NCI-H446 (cell line): ENCODE results near the gene MUC5B.
"Not testable (repeated sequence)": the region's sequence is repeated elsewhere in the genome, so short reads cannot be mapped to it uniquely, and the experiment has no call there.

Experiments used
- DNase-seq, 2 experiments: peaks; one replicate each; lab custom pipeline; 2025; lab: John Stamatoyannopoulos, UW

MUC5B gene

DNA sequence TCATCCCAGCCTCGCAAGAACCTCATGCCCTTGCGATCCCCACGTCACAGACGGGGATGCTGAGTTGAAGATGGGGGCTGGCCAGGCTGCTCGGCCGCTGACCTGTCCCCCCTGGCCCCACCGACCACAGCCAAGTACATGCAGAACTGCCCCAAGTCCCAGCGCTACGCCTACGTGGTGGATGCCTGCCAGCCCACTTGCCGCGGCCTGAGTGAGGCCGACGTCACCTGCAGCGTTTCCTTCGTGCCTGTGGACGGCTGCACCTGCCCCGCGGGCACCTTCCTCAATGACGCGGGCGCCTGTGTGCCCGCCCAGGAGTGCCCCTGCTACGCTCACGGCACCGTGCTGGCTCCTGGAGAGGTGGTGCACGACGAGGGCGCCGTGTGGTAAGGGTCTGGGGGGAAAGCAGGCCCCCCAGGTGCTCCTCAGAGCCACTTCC is 10.0 kb downstream of the MUC5B start:
- no peak for DNase-seq

DNA sequence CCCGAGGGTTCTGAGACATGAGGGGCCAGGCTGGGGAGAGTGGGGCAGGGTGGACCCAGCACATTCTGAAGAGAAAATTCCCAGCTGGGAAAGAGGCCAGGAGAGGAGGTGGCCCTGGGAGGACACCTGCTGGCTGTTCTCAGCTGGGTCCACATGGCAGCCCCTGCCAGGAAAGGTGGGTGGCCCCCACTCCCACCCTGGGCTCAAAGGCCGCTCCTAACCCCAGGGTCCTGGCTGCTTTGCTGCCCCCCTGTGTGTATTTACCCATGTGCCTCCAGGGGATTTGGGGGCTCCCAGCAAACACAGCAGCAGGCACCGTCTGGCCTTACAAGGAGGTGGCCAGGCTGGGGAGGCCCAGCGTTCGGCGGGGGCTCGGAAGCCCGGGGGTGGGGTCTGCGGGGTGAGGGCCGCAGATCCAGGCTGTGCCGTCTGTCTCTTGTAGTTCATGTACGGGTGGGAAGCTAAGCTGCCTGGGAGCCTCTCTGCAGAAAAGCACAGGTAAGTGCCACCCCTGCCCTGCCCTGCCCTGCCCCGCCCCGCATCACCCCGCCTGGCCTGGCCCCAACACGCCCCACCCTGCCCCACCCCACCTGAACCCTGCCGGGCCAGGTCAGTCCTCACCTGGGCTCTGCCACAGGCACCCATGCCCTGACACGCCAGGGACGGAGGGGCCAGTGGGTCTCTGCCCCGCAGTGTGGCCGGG is 10.6 kb downstream of the MUC5B start:
- no peak for DNase-seq

DNA sequence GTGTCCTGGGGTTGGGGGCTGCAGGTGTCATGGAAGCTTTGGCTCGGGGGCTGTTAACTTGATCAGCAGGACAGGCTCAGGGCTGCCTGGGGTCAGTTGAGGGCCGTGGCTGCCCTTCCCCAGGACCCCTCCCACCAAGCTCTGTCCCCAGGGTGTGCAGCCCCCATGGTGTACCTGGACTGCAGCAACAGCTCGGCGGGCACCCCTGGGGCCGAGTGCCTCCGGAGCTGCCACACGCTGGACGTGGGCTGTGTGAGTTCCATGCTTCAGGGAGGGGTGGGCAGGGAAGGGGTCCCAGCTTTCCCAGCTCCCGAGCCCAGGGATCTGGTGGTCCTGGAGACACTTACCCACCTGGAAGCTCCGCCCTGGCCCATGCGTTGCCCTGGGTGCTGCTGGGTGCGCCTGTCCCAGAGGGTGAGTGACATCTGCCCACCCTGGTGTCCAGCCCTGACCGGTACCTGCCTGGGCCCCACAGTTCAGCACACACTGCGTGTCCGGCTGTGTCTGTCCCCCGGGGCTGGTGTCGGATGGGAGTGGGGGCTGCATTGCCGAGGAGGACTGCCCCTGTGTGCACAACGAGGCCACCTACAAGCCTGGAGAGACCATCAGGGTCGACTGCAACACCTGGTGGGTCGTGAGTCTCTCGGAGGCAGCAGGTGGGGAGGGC is 11.3 kb downstream of the MUC5B start:
- no peak for DNase-seq

DNA sequence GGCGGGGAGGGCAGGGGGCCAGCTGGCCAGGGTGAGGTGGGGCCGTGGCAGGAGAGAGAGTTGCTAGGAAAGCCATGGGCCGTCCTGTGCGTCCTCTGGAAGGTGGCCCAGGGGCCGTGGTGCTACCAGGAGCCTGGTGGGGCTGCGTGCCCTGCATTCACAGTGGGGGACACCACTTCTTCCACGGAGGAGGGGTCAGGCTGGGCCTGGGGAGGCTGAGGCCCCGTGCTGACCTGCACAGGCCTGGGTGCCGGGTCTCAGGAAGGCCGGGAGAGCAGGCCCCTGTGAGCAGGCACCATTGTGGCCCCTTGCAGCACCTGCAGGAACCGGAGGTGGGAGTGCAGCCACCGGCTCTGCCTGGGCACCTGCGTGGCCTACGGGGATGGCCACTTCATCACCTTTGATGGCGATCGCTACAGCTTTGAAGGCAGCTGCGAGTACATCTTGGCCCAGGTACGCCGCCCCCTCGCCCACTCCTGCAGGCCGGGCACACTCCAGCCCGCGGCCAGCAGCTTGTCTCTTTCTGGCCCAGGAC is 12.0 kb downstream of the MUC5B start:
- no peak for DNase-seq

DNA sequence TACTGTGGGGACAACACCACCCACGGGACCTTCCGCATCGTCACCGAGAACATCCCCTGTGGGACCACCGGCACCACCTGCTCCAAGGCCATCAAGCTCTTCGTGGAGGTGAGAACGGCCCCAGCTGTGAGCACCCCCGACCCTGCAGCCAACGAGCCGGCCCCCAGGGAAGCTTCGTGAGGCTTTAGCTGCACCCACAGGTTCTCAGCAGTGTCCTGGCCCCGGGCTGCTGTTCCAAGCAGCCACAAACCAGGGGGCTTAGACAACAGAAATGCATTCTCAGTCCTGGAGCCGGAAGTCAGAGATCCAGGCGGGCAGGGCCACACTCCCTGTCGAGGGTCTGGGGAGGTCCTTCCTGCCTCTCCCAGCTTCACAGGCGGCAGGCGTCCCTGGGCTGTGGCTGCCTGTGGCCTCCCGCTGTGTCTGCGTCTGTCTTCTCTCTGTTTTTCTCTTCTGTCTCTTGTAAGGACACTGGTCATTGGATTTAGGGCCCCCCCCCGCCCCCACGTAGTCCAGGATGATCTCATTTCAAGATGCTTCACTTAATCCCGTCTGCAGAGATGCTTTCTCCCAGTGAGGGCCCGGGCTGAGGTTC is 12.5 kb downstream of the MUC5B start:
- DNase-seq: no peak

DNA sequence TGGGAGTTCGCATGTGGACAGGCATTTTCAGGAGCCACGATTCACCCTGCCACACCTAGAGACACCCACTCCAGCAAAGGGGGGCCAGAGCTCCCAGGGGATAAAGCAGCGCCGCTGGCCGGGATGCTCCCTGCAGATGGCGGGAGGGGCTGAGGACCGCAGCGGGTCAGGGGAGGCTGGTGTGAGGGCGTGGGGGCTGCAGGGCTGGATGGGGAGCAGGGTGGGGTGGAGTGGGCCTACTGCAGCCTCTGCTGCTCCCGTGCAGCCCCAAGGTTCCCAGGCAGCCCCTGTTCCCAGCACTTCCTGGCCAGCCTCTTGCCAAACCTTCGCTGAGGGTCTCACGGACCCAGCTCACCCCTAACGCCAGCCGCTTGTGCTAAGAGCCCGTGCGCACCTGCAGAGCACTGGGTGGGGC is 13.0 kb downstream of the MUC5B start:
- no peak for DNase-seq

DNA sequence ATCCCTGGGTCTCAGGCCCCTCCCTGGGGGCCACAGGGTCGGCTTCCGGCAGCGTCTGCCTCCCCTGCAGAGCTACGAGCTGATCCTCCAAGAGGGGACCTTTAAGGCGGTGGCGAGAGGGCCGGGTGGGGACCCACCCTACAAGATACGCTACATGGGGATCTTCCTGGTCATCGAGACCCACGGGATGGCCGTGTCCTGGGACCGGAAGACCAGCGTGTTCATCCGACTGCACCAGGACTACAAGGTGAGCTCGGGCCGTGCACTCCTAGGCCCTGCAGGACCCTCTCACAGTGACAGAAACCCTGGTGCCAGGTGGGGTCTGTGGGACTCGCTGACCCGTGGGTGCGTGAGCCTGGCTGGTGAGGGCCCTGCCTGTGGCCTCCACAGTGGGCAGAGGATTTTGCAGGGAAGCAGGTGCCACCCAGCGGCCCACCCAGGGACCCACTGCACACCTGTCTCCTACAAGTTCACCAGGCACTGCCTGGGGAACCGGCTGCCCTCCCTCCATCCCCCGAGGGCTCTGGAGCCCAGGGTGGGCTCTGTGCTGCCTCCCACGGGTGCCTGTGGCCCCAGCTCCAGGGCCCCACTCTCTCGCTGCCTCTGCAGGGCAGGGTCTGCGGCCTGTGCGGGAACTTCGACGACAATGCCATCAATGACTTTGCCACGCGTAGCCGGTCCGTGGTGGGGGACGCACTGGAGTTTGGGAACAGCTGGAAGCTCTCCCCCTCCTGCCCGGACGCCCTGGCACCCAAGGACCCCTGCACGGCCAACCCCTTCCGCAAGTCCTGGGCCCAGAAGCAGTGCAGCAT is 13.7 kb downstream of the MUC5B start:
- DNase-seq: no peak

DNA sequence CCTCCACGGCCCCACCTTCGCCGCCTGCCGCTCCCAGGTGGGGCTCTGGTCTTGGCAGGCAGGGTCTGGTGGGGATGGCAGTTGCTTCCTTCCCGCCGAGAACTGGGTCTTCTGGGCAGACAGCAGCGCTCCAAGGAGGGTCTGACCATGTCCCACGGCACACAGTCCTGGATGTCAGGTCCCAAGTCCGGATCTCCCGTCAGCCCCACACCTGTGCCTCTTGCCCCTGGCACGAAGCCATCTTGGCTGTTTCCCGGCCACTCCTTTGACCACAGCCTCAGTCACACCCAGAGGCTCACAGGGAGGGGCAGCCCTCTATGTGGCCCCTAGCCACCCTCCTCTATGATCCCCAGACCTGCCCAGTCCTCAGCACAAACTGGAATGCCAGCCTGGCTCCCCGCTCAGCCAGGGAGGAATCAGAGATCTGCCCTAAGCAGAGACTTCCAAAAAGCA is 14.3 kb downstream of the MUC5B start:
- no peak for DNase-seq

DNA sequence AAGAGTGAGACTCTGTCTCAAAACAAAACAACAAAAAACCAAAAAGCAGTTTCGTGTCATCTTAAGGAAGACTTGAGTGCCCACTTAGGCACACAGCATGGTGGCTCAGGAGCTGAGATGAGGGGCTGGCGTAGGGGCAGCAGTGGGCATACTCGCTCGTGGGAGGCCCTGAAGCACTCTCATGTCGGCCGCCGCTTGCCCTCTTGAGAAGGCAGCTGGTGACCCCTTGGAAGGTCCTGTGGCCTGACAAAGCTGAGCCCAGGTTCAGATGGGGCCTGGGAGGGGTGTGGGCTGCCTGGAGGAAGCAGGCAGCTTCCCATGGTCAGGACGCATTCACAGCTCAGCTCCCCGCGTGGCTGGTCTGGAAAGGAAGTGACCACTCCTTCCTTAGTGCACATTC is 15.0 kb downstream of the MUC5B start:
- no peak for DNase-seq

DNA sequence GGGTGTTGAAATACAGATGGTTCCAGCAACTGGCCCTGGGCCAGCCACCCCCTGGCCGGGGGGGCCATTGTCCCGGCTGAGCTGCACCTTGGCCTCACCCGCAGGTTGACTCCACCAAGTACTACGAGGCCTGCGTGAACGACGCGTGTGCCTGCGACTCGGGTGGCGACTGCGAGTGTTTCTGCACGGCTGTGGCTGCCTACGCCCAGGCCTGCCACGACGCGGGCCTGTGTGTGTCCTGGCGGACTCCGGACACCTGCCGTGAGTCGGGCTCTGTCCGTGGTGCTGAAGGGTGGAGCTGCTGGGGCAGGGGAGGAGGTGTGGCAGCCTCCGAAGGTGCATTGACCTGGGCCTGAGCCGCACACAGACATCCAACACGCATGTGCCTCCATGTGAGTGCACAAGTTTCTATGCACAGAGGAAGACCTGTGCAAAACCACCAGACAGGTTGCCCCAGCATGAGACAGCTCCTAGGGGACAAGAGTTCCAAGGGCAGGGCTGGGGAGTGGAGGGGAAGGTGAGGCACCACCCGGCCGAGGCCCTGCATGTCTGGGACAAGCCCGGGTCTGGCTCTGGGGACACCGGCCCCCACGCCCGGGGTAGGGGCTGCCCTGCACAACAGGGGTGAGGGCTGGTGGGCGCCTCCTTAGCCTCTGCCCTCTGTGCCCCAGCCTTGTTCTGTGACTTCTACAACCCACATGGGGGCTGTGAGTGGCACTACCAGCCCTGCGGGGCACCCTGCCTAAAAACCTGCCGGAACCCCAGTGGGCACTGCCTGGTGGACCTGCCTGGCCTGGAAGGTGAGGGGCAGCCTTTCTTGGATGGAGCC is 16.1 kb downstream of the MUC5B start:
- no peak for DNase-seq

DNA sequence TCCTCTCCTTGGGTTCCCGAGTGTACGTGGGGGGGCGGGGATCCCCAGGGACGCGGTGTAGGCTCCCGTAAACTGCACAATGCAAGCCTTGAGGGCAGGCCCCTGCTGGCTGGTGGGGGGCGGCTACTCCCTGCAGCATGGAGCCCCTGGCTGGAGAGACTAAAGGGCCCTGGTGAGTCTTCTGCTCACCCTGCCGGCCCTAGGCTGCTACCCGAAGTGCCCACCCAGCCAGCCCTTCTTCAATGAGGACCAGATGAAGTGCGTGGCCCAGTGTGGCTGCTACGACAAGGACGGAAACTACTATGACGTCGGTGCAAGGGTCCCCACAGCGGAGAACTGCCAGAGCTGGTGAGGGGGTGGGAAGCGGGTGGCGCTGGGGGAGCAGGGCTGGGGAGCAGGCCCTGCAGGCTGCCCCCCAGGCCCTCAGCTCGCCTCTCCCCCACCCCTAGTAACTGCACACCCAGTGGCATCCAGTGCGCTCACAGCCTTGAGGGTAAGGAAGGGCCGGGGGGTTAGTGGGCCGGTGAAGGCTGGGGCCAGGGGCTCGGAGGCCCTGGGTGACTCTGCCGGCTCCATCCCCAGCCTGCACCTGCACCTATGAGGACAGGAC is 16.8 kb downstream of the MUC5B start:
- no peak for DNase-seq

DNA sequence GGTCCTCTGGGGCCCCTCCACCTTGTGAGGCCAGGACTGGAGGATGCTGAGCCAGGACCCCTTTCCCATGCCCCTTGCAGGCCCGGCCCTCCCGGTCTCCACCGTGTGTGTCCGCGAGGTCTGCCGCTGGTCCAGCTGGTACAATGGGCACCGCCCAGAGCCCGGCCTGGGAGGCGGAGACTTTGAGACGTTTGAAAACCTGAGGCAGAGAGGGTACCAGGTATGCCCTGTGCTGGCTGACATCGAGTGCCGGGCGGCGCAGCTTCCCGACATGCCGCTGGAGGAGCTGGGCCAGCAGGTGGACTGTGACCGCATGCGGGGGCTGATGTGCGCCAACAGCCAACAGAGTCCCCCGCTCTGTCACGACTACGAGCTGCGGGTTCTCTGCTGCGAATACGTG is 17.9 kb downstream of the MUC5B start:
- no peak for DNase-seq

DNA sequence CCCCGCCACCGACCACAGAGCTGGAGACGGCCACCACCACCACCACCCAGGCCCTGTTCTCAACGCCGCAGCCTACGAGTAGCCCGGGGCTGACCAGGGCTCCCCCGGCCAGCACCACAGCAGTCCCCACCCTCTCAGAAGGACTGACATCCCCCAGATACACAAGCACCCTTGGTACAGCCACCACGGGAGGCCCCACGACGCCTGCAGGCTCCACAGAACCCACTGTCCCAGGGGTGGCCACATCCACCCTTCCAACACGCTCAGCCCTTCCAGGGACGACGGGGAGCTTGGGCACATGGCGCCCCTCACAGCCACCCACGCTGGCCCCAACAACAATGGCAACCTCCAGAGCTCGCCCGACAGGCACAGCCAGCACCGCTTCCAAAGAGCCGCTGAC is 18.8 kb downstream of the MUC5B start:
- no peak for DNase-seq

DNA sequence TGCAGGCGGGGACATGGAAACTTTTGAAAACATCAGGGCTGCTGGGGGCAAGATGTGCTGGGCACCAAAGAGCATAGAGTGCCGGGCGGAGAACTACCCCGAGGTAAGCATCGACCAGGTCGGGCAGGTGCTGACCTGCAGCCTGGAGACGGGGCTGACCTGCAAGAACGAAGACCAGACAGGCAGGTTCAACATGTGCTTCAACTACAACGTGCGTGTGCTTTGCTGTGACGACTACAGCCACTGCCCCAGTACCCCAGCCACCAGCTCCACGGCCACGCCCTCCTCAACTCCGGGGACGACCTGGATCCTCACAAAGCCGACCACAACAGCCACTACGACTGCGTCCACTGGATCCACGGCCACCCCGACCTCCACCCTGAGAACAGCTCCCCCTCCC is 19.4 kb downstream of the MUC5B start:
- DNase-seq: no peak

DNA sequence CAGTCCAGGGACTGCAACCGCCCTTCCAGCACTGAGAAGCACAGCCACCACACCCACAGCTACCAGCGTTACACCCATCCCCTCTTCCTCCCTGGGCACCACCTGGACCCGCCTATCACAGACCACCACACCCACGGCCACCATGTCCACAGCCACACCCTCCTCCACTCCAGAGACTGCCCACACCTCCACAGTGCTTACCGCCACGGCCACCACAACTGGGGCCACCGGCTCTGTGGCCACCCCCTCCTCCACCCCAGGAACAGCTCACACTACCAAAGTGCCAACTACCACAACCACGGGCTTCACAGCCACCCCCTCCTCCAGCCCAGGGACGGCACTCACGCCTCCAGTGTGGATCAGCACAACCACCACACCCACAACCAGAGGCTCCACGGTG is 19.9 kb downstream of the MUC5B start:
- DNase-seq: not testable (repeated sequence)

DNA sequence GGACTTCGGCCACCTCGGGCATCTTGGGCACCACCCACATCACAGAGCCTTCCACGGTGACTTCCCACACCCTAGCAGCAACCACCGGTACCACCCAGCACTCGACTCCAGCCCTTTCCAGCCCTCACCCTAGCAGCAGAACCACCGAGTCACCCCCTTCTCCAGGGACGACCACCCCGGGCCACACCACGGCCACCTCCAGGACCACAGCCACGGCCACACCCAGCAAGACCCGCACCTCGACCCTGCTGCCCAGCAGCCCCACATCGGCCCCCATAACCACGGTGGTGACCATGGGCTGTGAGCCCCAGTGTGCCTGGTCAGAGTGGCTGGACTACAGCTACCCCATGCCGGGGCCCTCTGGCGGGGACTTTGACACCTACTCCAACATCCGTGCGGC is 20.7 kb downstream of the MUC5B start:
- not testable (repeated sequence) for DNase-seq

DNA sequence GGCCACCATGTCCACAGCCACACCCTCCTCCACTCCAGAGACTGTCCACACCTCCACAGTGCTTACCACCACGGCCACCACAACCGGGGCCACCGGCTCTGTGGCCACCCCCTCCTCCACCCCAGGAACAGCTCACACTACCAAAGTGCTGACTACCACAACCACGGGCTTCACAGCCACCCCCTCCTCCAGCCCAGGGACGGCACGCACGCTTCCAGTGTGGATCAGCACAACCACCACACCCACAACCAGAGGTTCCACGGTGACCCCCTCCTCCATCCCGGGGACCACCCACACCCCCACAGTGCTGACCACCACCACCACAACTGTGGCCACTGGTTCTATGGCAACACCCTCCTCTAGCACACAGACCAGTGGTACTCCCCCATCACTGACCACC is 21.7 kb downstream of the MUC5B start:
- not testable (repeated sequence) for DNase-seq

DNA sequence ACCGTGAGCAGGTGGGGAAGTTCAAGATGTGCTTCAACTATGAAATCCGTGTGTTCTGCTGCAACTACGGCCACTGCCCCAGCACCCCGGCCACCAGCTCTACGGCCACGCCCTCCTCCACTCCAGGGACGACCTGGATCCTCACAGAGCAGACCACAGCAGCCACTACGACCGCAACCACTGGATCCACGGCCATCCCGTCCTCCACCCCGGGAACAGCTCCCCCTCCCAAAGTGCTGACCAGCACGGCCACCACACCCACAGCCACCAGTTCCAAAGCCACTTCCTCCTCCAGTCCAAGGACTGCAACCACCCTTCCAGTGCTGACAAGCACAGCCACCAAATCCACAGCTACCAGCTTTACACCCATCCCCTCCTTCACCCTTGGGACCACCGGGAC is 22.9 kb downstream of the MUC5B start:
- DNase-seq: not testable (repeated sequence)

DNA sequence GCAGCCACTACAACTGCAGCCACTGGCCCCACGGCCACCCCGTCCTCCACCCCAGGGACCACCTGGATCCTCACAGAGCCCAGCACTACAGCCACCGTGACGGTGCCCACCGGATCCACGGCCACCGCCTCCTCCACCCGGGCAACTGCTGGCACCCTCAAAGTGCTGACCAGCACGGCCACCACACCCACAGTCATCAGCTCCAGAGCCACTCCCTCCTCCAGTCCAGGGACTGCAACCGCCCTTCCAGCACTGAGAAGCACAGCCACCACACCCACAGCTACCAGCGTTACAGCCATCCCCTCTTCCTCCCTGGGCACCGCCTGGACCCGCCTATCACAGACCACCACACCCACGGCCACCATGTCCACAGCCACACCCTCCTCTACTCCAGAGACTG is 23.4 kb downstream of the MUC5B start:
- DNase-seq: not testable (repeated sequence)

DNA sequence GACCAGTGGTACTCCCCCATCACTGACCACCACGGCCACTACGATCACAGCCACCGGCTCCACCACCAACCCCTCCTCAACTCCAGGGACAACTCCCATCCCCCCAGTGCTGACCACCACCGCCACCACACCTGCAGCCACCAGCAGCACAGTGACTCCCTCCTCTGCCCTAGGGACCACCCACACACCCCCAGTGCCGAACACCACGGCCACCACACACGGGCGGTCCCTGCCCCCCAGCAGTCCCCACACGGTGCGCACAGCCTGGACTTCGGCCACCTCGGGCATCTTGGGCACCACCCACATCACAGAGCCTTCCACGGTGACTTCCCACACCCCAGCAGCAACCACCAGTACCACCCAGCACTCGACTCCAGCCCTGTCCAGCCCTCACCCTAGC is 24.2 kb downstream of the MUC5B start:
- not testable (repeated sequence) for DNase-seq

DNA sequence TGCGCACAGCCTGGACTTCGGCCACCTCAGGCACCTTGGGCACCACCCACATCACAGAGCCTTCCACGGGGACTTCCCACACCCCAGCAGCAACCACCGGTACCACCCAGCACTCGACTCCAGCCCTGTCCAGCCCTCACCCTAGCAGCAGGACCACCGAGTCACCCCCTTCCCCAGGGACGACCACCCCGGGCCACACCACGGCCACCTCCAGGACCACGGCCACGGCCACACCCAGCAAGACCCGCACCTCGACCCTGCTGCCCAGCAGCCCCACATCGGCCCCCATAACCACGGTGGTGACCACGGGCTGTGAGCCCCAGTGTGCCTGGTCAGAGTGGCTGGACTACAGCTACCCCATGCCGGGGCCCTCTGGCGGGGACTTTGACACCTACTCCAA is 26.1 kb downstream of the MUC5B start:
- DNase-seq: not testable (repeated sequence)
